CD4-positive, alpha-beta T cell treated with Interleukin-6 at 100 ng/mL for 8 hours (primary cell): ENCODE results near the gene GSG1L.
"Not testable (repeated sequence)": the region's sequence is repeated elsewhere in the genome, so short reads cannot be mapped to it uniquely, and the experiment has no call there.

Experiments used
- DNase-seq: peaks from one replicate; pipeline ENCODE4 v3.0.0-alpha.2; 2020; ENCODE audit warnings: mixed read lengths, low spot score

GSG1L gene

GRCh38 chr16:27980919-27981700 lies 82.4 kb downstream of the GSG1L start:
- DNase-seq = no peak

GRCh38 chr16:27980076-27980775 lies 83.3 kb downstream of the GSG1L start:
- no peak for DNase-seq

GRCh38 chr16:27979668-27980067 lies 83.8 kb downstream of the GSG1L start:
- DNase-seq = not testable (repeated sequence)

- DNase-seq = no peak
Measured at GRCh38 chr16:27978876-27979275, 84.6 kb downstream of the GSG1L start.

GRCh38 chr16:27977966-27978365 lies 85.5 kb downstream of the GSG1L start:
- DNase-seq = no peak

DNA sequence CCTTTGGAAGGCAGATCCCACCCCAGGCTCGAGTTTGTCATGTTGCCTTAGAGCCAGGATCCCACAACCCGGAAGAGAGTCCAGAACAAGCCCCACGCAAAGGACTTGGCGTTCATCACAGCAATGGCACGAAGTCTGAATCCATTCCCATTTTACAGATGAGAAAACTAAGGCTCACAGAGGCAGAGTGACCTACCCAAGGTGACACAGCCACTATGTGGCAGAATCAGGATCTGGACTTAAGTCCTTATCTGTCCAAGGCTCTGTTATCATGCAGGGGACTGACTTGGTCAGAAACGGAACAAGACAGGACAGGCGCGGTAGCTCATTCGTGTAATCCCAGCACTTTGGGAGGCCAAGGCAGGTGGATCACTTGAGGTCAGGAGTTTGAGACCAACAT lies 86.5 kb downstream of the GSG1L start:
- DNase-seq = no peak

DNA sequence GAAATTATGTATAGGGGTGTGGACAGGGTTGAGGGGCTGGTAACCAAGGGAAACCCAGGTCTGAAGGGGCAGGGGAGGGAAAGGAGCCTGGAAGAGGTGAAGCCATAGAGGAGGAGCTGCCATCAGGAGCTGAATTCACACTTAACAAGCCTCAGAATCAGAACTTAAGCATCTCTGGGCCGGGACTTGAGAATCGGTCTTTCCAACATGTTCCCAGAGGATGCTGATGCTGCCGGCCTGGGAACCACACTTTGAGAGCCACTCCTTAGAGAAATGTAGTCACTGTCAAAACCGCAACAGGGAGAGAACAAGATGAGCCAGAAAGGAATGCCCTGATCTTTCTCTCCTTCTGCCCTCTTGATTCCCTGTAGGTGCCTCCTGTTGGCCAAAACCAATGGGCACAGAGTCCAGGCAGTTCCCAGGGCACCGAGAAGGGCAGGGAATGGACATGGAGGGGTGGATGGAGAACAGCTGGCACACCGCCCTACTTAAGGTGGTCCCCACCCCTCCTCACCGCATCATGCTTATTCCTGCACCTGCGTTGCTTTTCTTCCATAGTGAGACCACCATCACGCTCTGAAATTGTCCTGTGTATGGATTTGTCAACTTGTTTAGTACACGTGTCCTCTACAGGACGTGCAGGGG lies 88.5 kb downstream of the GSG1L start:
- no peak for DNase-seq

- DNase-seq = no peak
Measured at GRCh38 chr16:27973678-27974077, 89.8 kb downstream of the GSG1L start.

DNA sequence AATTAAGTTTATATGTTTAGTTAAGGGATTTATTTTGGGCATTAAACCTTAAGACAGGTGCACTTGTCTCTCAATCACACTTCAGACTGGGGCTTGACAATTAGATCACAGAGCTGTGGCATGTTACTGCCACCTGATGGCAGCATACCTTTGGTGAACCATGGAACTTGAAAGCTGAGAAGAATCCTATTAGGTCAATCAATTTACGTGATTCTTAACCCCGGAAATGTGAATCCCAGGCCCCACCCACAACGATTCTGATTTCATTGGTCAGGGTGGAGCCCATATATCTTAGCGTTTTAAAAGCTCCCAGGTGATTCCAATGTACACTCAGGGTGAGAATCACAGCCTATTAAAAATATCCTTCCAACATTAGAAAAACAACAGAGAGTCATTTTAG lies 91.0 kb downstream of the GSG1L start:
- peak; percentile 44 for DNase-seq

- DNase-seq = no peak
Measured at GRCh38 chr16:27969574-27969973, 93.9 kb downstream of the GSG1L start.

GRCh38 chr16:27967169-27967568 lies 96.3 kb downstream of the GSG1L start:
- no peak for DNase-seq

- DNase-seq = no peak
Measured at GRCh38 chr16:27966756-27967155, 96.8 kb downstream of the GSG1L start.

DNA sequence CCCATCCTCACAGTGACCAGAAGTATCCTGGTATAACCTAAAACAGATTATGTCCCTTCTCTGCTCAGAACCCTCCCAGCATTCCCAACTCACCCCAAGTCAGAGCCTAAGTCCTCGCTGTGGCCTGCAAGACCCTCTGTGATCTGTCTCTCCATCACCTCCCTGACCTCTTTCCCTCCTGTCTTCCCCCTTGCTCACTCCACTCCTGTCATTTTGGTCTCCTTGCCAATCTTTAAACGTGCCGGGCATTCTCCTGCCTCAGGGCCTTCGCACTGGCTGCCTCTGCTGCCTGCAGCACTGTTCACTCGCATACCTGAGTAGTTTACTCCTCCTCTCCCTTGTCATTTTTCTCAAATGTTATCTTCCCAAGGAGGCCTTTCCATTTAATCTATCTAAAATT lies 97.7 kb downstream of the GSG1L start:
- DNase-seq = no peak

DNA sequence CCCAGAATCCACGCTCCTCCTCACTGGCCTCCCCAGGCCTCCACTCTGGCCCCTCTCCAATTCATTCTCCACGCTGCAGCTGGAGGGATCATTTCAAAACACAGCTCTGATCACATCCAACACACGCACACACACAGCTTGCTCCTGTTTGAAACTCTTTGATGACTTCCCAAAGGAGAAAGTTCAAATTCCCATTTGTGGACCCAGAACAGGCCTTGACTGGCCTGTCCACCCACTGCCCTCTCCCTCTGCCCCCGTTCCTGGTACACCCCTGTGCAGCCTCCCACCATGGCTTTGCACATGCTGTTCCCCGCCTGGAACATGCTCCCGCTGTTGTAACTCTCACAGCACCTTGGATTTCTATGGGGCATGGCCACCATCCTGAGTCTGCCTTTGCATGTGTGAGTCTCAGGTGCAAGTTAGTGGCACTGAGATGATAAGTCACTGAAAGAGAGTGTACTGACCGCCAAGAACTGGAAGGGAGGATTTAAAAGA lies 100.0 kb downstream of the GSG1L start:
- DNase-seq = no peak

GRCh38 chr16:27962197-27962596 lies 101.3 kb downstream of the GSG1L start:
- DNase-seq = no peak

DNA sequence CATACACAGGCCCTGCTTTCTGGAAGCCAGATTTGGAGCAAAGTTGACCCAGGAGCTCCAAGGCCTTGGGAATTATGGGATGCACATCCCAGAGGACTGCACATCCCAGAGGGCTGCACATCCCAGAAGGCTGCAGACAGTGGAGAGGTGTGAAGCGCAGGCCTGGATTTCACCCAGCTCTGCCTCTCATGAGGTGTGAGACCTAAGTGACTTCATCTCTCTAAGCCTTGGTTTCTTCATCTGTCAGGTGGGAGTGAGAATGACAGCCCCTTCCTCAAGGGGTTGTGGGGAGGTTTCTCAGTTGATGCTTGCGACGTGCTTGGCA lies 102.3 kb downstream of the GSG1L start:
- DNase-seq = no peak

DNA sequence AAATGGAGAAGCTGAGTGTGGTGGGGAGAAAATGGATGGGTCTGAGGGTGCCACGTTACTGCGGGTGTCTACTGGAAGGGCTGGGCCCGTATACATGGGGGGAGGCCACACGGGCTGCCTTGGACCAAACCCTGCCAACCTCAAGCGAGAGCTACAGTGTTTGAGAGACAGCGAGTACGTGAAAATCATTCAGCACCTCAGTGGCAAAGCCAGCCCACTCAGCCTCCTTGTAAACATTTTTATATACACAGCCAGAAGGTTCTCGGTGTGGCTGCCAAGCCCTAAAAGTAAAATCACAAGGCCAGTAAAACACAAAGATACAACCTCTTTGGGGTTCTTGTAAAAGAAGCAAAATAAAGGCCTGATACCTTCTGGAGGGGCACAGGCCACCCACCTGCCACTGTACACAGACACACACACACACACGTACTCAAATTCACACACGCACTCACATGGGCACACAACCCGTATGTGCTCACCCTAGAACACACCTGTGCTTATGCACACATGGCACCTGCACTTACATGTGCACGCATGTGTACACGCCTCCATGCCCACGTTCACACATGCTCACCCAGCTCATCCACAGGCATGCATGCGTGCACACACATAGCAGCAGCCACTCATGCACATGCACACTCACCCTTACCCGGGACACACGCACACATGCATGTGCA lies 102.8 kb downstream of the GSG1L start:
- no peak for DNase-seq

DNA sequence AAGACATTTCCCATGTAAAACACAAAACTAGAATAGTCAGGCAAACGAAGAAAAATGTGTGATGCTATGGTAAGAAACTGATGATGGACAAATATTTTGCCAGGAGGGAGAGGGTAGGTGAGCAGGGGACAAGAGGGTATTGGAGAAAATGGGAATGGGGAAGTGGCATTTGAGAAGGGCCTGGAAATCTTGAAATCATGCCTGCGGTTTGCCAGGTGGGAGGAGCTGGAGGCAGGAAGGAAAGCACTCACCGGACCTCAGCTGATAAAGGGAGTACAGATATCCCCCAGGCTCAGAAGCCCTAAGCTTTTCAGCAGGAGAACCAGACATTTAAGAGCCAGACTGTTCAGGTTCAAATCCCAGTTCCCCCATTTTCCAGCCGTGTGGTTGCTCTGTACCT lies 103.6 kb downstream of the GSG1L start:
- no peak for DNase-seq

DNA sequence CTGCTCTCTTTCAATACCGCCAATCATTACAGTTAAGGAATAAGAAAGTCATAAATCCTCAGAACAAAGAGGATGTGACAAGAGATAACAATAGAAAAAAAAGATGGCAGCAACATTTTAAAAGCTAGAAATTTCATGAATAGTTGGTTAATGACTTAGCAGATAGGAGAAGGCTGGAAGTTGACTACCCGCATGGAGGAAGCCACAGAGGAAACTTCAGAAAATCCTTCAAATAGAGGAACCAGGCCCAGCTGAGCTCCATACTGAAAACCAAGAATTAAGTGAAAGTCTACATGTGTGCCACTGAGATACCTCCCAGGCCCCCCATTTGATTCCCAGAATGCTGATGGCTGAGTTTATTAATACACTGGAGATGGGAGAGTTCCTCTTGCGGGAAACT lies 109.3 kb downstream of the GSG1L start:
- DNase-seq = no peak

- no peak for DNase-seq
Measured at GRCh38 chr16:27952811-27953210, 110.7 kb downstream of the GSG1L start.

DNA sequence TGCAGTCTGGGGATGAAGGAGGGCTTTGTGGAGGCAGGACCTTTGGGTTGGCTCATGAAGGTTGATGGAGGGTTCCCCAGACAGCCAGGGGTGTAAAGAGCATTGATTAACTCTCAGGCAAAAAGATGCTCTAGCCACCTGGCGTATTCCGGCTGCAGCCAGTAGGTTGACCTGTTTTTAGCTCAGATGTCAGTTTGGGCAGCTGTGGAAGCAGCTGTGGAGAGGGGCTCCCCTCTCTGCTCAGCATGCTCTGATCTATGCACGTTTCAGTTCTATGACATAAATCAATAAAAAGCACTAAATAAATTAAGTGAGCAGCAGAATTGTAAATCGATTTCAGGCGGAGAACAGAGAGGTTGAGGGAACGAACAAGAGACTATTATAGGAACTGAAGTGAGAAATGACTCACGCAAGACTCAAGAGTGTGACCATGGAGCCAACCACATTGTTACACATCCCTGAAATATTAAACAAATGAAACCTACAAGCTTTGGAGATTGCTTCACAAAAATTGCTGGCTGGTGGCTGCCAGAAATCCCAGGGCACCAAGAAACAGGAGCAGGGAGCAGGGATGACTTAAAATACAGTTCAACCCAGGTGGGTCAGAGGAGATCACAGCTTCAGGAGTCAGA lies 111.9 kb downstream of the GSG1L start:
- DNase-seq = no peak
